ENCODE data around the gene GID4.

GRCh38 chr17:18005496-18005895 is 33.7 kb upstream of the GID4 start:
- TF ChIP-seq, protein P1, sequence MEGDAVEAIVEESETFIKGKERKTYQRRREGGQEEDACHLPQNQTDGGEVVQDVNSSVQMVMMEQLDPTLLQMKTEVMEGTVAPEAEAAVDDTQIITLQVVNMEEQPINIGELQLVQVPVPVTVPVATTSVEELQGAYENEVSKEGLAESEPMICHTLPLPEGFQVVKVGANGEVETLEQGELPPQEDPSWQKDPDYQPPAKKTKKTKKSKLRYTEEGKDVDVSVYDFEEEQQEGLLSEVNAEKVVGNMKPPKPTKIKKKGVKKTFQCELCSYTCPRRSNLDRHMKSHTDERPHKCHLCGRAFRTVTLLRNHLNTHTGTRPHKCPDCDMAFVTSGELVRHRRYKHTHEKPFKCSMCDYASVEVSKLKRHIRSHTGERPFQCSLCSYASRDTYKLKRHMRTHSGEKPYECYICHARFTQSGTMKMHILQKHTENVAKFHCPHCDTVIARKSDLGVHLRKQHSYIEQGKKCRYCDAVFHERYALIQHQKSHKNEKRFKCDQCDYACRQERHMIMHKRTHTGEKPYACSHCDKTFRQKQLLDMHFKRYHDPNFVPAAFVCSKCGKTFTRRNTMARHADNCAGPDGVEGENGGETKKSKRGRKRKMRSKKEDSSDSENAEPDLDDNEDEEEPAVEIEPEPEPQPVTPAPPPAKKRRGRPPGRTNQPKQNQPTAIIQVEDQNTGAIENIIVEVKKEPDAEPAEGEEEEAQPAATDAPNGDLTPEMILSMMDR (conservative IDR thresholded peaks at IDR 0.05; ENCODE audit: low read depth, low read length), result no peak
- no peak for TF ChIP-seq POLR2A (IDR thresholded peaks at IDR 0.05; ENCODE audit: low read depth, low read length)
- TF ChIP-seq RAD21 (IDR thresholded peaks at IDR 0.05; ENCODE audit: low read length), result no peak

All from IMR-90 (cell line).